Loucy (cell line): Measurements from ENCODE around the gene AGXT2.

ENCODE experiments used
- H2AFZ ChIP-seq: fragments of 200-600 bp; sonication (generic); 2 replicates; pipeline ENCODE4 v1.6.0; 2016; ENCODE audit warnings: antibody characterized with exemption, mild to moderate bottlenecking, low read length, moderate library complexity
- H3F3A ChIP-seq: fragments of 200-600 bp; 2 replicates; pipeline ENCODE4 v1.6.0; 2016; ENCODE audit warnings: antibody characterized with exemption, low read depth, mild to moderate bottlenecking
- H3K27me3 ChIP-seq: fragments of 200-600 bp; sonication (generic); 2 replicates; pipeline ENCODE4 v1.6.1; 2014; ENCODE audit warnings: low read length, mild to moderate bottlenecking; ENCODE audit not compliant: insufficient read depth, poor library complexity, severe bottlenecking
- H3K36me3 ChIP-seq: fragments of 200-600 bp; sonication (generic); 2 replicates; pipeline ENCODE4 v1.6.1; 2016; ENCODE audit warnings: low read length; ENCODE audit not compliant: insufficient read depth
- H3K4me1 ChIP-seq: fragments of 200-600 bp; sonication (generic); 2 replicates; pipeline ENCODE4 v1.5.1; 2014; ENCODE audit warnings: low read length, mild to moderate bottlenecking; ENCODE audit not compliant: insufficient read depth, poor library complexity, severe bottlenecking
- H3K4me2 ChIP-seq: fragments of 200-600 bp; sonication (generic); 2 replicates; pipeline ENCODE4 v1.6.0; 2014; ENCODE audit warnings: antibody characterized with exemption, low read length, low read depth, mild to moderate bottlenecking; ENCODE audit not compliant: poor library complexity, severe bottlenecking
- H3K4me3 ChIP-seq: fragments of 200-600 bp; sonication (generic); 2 replicates; pipeline ENCODE4 v1.5.1; 2014; ENCODE audit warnings: low read length, mild to moderate bottlenecking, mixed read lengths; ENCODE audit not compliant: poor library complexity, severe bottlenecking
- H3K79me2 ChIP-seq: fragments of 200-600 bp; sonication (generic); 2 replicates; pipeline ENCODE4 v1.6.1; 2014; ENCODE audit warnings: low read length; ENCODE audit not compliant: insufficient read depth
- H3K9ac ChIP-seq: fragments of 200-600 bp; sonication (generic); 2 replicates; pipeline ENCODE4 v1.6.0; 2014; ENCODE audit warnings: mild to moderate bottlenecking, low read depth, low read length, moderate library complexity; ENCODE audit not compliant: poor library complexity, severe bottlenecking
- H3K9me2 ChIP-seq: fragments of 200-600 bp; sonication (generic); replicated peaks from 2 replicates; pipeline ENCODE4 v1.6.1; 2016; ENCODE audit warnings: low read depth, low read length, mixed read lengths
- H3K9me3 ChIP-seq: fragments of 200-600 bp; sonication (generic); 2 replicates; pipeline ENCODE4 v1.6.1; 2014; ENCODE audit warnings: mild to moderate bottlenecking, antibody characterized with exemption, low read length, low read depth; ENCODE audit not compliant: insufficient read depth
- H4K20me1 ChIP-seq: fragments of 200-600 bp; sonication (generic); 2 replicates; pipeline ENCODE4 v1.6.0; 2014; ENCODE audit warnings: antibody characterized with exemption, low read length, mild to moderate bottlenecking; ENCODE audit not compliant: insufficient read depth, poor library complexity, severe bottlenecking
- CTCF ChIP-seq: fragments of 200-600 bp; sonication (generic); conservative IDR thresholded peaks from 2 replicates; pipeline ENCODE4 v1.5.1; 2014; ENCODE audit warnings: mild to moderate bottlenecking, antibody characterized with exemption, low read length
- EZH2phosphoT487 ChIP-seq: fragments of 200-600 bp; IDR thresholded peaks from 2 replicates; pipeline ENCODE4 v1.6.1; 2018; ENCODE audit warnings: antibody characterized with exemption, mild to moderate bottlenecking, moderate library complexity, borderline replicate concordance

AGXT2 gene

DNA sequence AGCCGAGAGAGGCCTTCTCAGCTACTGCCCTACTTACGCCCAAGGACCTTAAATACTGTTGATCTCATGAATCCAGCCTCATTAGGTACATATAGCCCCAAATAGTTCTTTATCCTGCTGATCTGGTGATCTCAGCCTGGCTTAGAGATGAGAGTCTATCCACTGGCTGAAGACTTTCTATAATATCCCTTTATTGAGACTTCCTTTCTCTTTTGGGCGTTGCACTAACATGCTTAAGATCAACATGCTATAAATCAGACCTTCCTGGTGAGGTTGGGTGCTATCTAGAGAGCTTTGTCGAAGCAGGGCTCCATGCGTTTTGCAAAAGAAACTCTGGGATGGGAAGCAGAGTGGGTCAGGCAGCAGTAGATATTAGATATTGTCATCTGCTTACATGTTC, 44.0 kb upstream of the AGXT2 start:
- H4K20me1 ChIP-seq, result no peaks in the 10 kb centered on the region
- no peaks in the 10 kb centered on the region for H3K9me3 ChIP-seq

DNA sequence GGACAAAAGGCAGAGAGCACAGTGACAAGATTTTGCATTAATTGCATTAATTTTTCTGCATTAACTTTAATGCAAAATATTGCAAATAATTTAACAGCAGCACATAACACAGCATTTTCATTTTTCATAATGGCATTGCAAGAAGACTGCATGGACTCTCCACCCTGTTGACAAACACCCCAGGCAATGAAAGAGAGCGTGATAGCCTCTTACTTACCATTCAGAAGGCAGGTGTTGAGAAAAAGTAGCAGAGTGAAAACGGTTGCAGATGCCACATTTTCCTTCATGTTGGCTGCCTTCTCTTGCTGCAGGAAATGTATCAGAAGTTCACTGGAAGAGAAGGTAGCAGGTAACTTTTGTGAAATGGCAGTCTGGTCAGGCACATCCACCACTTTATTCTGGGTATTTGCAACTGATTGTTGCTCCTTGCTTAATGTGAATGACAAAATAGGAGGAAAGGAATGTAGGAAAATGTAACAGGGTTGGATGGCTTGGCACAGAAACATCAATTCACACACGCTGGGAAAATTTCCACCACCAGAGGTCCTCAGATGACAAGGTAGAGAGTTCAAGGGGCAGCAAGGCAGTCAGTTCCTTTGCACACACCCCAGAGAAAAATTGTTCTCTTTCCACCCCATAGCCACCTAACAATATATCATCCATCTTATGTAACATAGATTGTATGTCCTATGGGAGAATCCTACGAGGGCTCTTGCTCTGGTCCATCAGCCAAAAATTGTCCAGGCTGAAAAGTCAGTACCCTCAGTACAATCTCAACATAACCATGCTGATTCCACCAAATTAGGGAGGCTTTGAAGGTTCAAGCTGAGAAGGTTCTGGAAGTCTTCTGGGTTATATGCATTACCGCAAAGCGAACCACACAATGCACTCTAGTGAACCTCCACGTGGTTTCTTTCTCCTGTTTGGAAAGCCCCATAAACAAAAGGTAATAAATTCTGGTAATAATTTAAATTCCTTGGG, 41.9 kb upstream of the AGXT2 start:
- no peak overlapping the region for H3K9ac ChIP-seq
- no peaks in the 10 kb centered on the region for H3K27me3 ChIP-seq
- no peaks in the 10 kb centered on the region for H4K20me1 ChIP-seq
- peak overlapping the region; percentile 21; the same call in 1 of the 2 replicates for H2AFZ ChIP-seq
- H3F3A ChIP-seq, result no peaks in the 10 kb centered on the region
- no peaks in the 10 kb centered on the region for H3K9me3 ChIP-seq
- H3K79me2 ChIP-seq, result no peaks in the 10 kb centered on the region
- peaks cover 31% of the 10 kb centered on the region for H3K4me1 ChIP-seq
- H3K4me3 ChIP-seq, result no peak overlapping the region
- no peaks in the 10 kb centered on the region for H3K9me2 ChIP-seq
- TF ChIP-seq EZH2phosphoT487 (no peak), CTCF (peak; percentile 96)
- no peak overlapping the region for H3K4me2 ChIP-seq
- no peaks in the 10 kb centered on the region for H3K36me3 ChIP-seq

More for the DNA sequence above, 44.0 kb upstream of the AGXT2 start:
- H3K9me2 ChIP-seq, result no peaks in the 10 kb centered on the region
- no peaks in the 10 kb centered on the region for H3K79me2 ChIP-seq
- H3K4me3 ChIP-seq, result no peak overlapping the region
- no peaks in the 10 kb centered on the region for H3F3A ChIP-seq
- peaks cover 31% of the 10 kb centered on the region for H3K4me1 ChIP-seq
- TF ChIP-seq EZH2phosphoT487 (no peak), CTCF (no peak)
- no peaks in the 10 kb centered on the region for H3K27me3 ChIP-seq
- H3K36me3 ChIP-seq, result no peaks in the 10 kb centered on the region
- no peak overlapping the region for H2AFZ ChIP-seq
- peak overlapping the region; percentile 57 for H3K4me2 ChIP-seq
- H3K9ac ChIP-seq, result peak overlapping the region; percentile 28

DNA sequence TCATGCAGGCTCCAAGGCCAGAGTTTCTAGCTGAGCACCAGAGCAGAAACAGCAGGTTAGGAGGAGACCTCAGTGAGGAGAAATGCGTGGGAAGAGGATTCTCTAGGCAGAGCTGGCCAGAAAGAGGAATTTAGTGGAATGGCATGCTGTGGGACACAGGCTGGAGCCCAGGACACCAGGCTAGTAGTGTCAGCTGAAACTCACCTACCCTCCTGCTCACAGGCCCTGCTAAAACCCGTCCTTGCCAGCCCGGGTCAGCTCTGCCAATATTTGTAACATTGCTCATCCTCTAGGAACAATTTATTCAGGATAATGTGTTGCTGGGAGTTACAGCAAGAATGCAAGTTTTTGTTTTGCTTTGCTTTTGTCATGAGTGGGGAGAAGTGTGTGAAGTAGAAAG, 40.2 kb upstream of the AGXT2 start:
- H3K36me3 ChIP-seq, result no peaks in the 10 kb centered on the region
- H3K4me3 ChIP-seq, result no peak overlapping the region
- no peaks in the 10 kb centered on the region for H3K79me2 ChIP-seq
- no peak overlapping the region for H3K4me2 ChIP-seq
- H3K9ac ChIP-seq, result no peak overlapping the region
- H3K9me2 ChIP-seq, result no peaks in the 10 kb centered on the region
- H3F3A ChIP-seq, result no peaks in the 10 kb centered on the region
- no peaks in the 10 kb centered on the region for H4K20me1 ChIP-seq
- peaks cover 21% of the 10 kb centered on the region for H3K4me1 ChIP-seq
- H3K9me3 ChIP-seq, result no peaks in the 10 kb centered on the region
- no peak overlapping the region for H2AFZ ChIP-seq
- H3K27me3 ChIP-seq, result no peaks in the 10 kb centered on the region
- TF ChIP-seq CTCF (no peak), EZH2phosphoT487 (no peak)
